ENCODE results near the gene COPE.

GRCh38 chr19:18859676-18860301 lies 59.4 kb downstream of the COPE start:
- TF ChIP-seq CTCF (IDR thresholded peaks at IDR 0.05) (no peak), EP300 (IDR thresholded peaks at IDR 0.05) (no peak)

All from suprapubic skin (tissue), 3 donors.